ENCODE measurements around the gene SSU72.

The SSU72 gene

GRCh38 chr1:1617516-1617915, 42.9 kb upstream of the SSU72 start:
- no peak overlapping the region for H2BK120ac ChIP-seq (ENCODE audit: low read depth, low read length)
- no peak overlapping the region for H3K18ac ChIP-seq (ENCODE audit: low read length)

GRCh38 chr1:1616838-1617237, 42.2 kb upstream of the SSU72 start:
- no peak overlapping the region for H3K27ac ChIP-seq (ENCODE audit: low read depth, low read length)
- H2BK5ac ChIP-seq (ENCODE audit: low read length), result no peak overlapping the region

More at GRCh38 chr1:1617516-1617915, 42.9 kb upstream of the SSU72 start:
- H3K4me2 ChIP-seq (ENCODE audit: low read length), result no peak overlapping the region
- H3K23ac ChIP-seq (ENCODE audit: low read length), result no peak overlapping the region
- H3K4me1 ChIP-seq (ENCODE audit: control insufficient read depth, low read depth, low read length), result peaks cover 7% of the 10 kb centered on the region
- WGBS (ENCODE audit: extremely low coverage, insufficient coverage, low lambda C conversion rate), result no CpG with 5 or more reads among the region's 11 CpGs
- no peak overlapping the region for H3K27ac ChIP-seq (ENCODE audit: low read depth, low read length)
- H2BK5ac ChIP-seq (ENCODE audit: low read length), result no peak overlapping the region
- DNase-seq, result no peak
- no peak overlapping the region for H4K8ac ChIP-seq (ENCODE audit: low read depth, low read length)
- peaks cover 4% of the 10 kb centered on the region for H3K79me2 ChIP-seq (ENCODE audit: control insufficient read depth, insufficient read depth, low read length)
- H3K27me3 ChIP-seq (ENCODE audit: insufficient read depth, low read length, poor library complexity), result no peaks in the 10 kb centered on the region
- no peak overlapping the region for H3K9ac ChIP-seq (ENCODE audit: low read length)
- peaks cover 8% of the 10 kb centered on the region for H3K79me1 ChIP-seq (ENCODE audit: low read length)
- no peaks in the 10 kb centered on the region for H3K36me3 ChIP-seq (ENCODE audit: control insufficient read depth, insufficient read depth, low read length)
- H2AK5ac ChIP-seq (ENCODE audit: low read length), result no peak overlapping the region
- H2BK15ac ChIP-seq (replicated peaks; ENCODE audit: low read depth), result no peak overlapping the region
- no peak overlapping the region for H3K4ac ChIP-seq (ENCODE audit: low read depth, low read length)
- H3K56ac ChIP-seq (ENCODE audit: low read length), result no peak overlapping the region
- H3K4me3 ChIP-seq (ENCODE audit: low read length), result no peak overlapping the region
- no peak overlapping the region for H4K5ac ChIP-seq (ENCODE audit: low read length)

GRCh38 chr1:1616045-1616790, 41.6 kb upstream of the SSU72 start:
- Histone ChIP-seq H3K79me2 (ENCODE audit: control insufficient read depth, insufficient read depth, low read length) (peaks cover 4% of the 10 kb centered on the region), H3K79me1 (ENCODE audit: low read length) (peaks cover 8% of the 10 kb centered on the region), H3K4me1 (ENCODE audit: control insufficient read depth, low read depth, low read length) (peaks cover 7% of the 10 kb centered on the region), H3K18ac (ENCODE audit: low read length) (no peak overlapping the region), H3K36me3 (ENCODE audit: control insufficient read depth, insufficient read depth, low read length) (no peaks in the 10 kb centered on the region), H4K8ac (ENCODE audit: low read depth, low read length) (no peak overlapping the region), H3K56ac (ENCODE audit: low read length) (peak overlapping the region; percentile 97), H2BK15ac (replicated peaks; ENCODE audit: low read depth) (no peak overlapping the region), H3K23ac (ENCODE audit: low read length) (no peak overlapping the region), H3K27me3 (ENCODE audit: insufficient read depth, low read length, poor library complexity) (no peaks in the 10 kb centered on the region), H2BK120ac (ENCODE audit: low read depth, low read length) (no peak overlapping the region), H3K9ac (ENCODE audit: low read length) (peak overlapping the region; percentile 100), H3K4ac (ENCODE audit: low read depth, low read length) (no peak overlapping the region), H2BK5ac (ENCODE audit: low read length) (no peak overlapping the region), H4K5ac (ENCODE audit: low read length) (no peak overlapping the region), H2AK5ac (ENCODE audit: low read length) (no peak overlapping the region), H3K4me2 (ENCODE audit: low read length) (peak overlapping the region; percentile 79), H3K4me3 (ENCODE audit: low read length) (peak overlapping the region; percentile 81), H3K27ac (ENCODE audit: low read depth, low read length) (peak overlapping the region; percentile 52)
- WGBS (ENCODE audit: extremely low coverage, insufficient coverage, low lambda C conversion rate), result no CpG with 5 or more reads among the region's 80 CpGs
- no peak for DNase-seq

More at GRCh38 chr1:1616838-1617237, 42.2 kb upstream of the SSU72 start:
- H3K18ac ChIP-seq (ENCODE audit: low read length), result no peak overlapping the region
- no peaks in the 10 kb centered on the region for H3K36me3 ChIP-seq (ENCODE audit: control insufficient read depth, insufficient read depth, low read length)
- H4K5ac ChIP-seq (ENCODE audit: low read length), result no peak overlapping the region
- H3K4me3 ChIP-seq (ENCODE audit: low read length), result no peak overlapping the region
- peaks cover 4% of the 10 kb centered on the region for H3K79me2 ChIP-seq (ENCODE audit: control insufficient read depth, insufficient read depth, low read length)
- peaks cover 8% of the 10 kb centered on the region for H3K79me1 ChIP-seq (ENCODE audit: low read length)
- peak overlapping the region; percentile 100 for H3K9ac ChIP-seq (ENCODE audit: low read length)
- H2BK15ac ChIP-seq (replicated peaks; ENCODE audit: low read depth), result no peak overlapping the region
- peak overlapping the region; percentile 64 for H3K56ac ChIP-seq (ENCODE audit: low read length)
- H3K4me2 ChIP-seq (ENCODE audit: low read length), result no peak overlapping the region
- H2AK5ac ChIP-seq (ENCODE audit: low read length), result no peak overlapping the region
- no peaks in the 10 kb centered on the region for H3K27me3 ChIP-seq (ENCODE audit: insufficient read depth, low read length, poor library complexity)
- no peak overlapping the region for H3K23ac ChIP-seq (ENCODE audit: low read length)
- no peak overlapping the region for H2BK120ac ChIP-seq (ENCODE audit: low read depth, low read length)
- DNase-seq, result no peak
- no peak overlapping the region for H3K4ac ChIP-seq (ENCODE audit: low read depth, low read length)
- WGBS (ENCODE audit: extremely low coverage, insufficient coverage, low lambda C conversion rate), result no CpG with 5 or more reads among the region's 19 CpGs
- H4K8ac ChIP-seq (ENCODE audit: low read depth, low read length), result no peak overlapping the region
- H3K4me1 ChIP-seq (ENCODE audit: control insufficient read depth, low read depth, low read length), result peaks cover 7% of the 10 kb centered on the region

- WGBS (ENCODE audit: extremely low coverage, insufficient coverage, low lambda C conversion rate), result no CpG with 5 or more reads among the region's 107 CpGs
- peak; percentile 98 for DNase-seq
- Histone ChIP-seq H3K9ac (ENCODE audit: low read length) (peak within 1 kb of the TSS; percentile 100), H2AK5ac (ENCODE audit: low read length) (no peak within 1 kb of the TSS), H3K27ac (ENCODE audit: low read depth, low read length) (peak within 1 kb of the TSS; percentile 100), H3K18ac (ENCODE audit: low read length) (peak within 1 kb of the TSS; percentile 94), H3K56ac (ENCODE audit: low read length) (peak within 1 kb of the TSS; percentile 100), H3K27me3 (ENCODE audit: insufficient read depth, low read length, poor library complexity) (no peaks in the 10 kb centered on the region), H2BK120ac (ENCODE audit: low read depth, low read length) (no peak within 1 kb of the TSS), H3K4ac (ENCODE audit: low read depth, low read length) (peak within 1 kb of the TSS; percentile 84), H3K23ac (ENCODE audit: low read length) (peak within 1 kb of the TSS; percentile 99), H3K79me2 (ENCODE audit: control insufficient read depth, insufficient read depth, low read length) (peaks cover 4% of the 10 kb centered on the region), H4K5ac (ENCODE audit: low read length) (no peak within 1 kb of the TSS), H2BK15ac (replicated peaks; ENCODE audit: low read depth) (no peak within 1 kb of the TSS), H2BK5ac (ENCODE audit: low read length) (peak within 1 kb of the TSS; percentile 98), H3K79me1 (ENCODE audit: low read length) (peaks cover 8% of the 10 kb centered on the region), H3K4me3 (ENCODE audit: low read length) (peak within 1 kb of the TSS; percentile 93), H3K4me2 (ENCODE audit: low read length) (peak within 1 kb of the TSS; percentile 97), H3K36me3 (ENCODE audit: control insufficient read depth, insufficient read depth, low read length) (no peaks in the 10 kb centered on the region), H4K8ac (ENCODE audit: low read depth, low read length) (peak within 1 kb of the TSS; percentile 93), H3K4me1 (ENCODE audit: control insufficient read depth, low read depth, low read length) (peaks cover 7% of the 10 kb centered on the region)
Measured at GRCh38 chr1:1615256-1616044, 40.8 kb upstream of the SSU72 start, which contains the start of gene MIB2. Gene MIB2 (plus strand): TSS chr1:1615500. CDS start chr1:1623453, 7,953 bp downstream.

GRCh38 chr1:1614954-1615255, 40.2 kb upstream of the SSU72 start:
- no CpG with 5 or more reads among the region's 23 CpGs for WGBS (ENCODE audit: extremely low coverage, insufficient coverage, low lambda C conversion rate)
- Histone ChIP-seq H4K5ac (ENCODE audit: low read length) (no peak overlapping the region), H3K23ac (ENCODE audit: low read length) (no peak overlapping the region), H3K27me3 (ENCODE audit: insufficient read depth, low read length, poor library complexity) (no peaks in the 10 kb centered on the region), H2BK5ac (ENCODE audit: low read length) (no peak overlapping the region), H3K27ac (ENCODE audit: low read depth, low read length) (no peak overlapping the region), H3K4ac (ENCODE audit: low read depth, low read length) (no peak overlapping the region), H3K18ac (ENCODE audit: low read length) (no peak overlapping the region), H3K56ac (ENCODE audit: low read length) (peak overlapping the region; percentile 82), H3K4me2 (ENCODE audit: low read length) (peak overlapping the region; percentile 82), H2BK120ac (ENCODE audit: low read depth, low read length) (no peak overlapping the region), H3K4me1 (ENCODE audit: control insufficient read depth, low read depth, low read length) (peaks cover 7% of the 10 kb centered on the region), H3K36me3 (ENCODE audit: control insufficient read depth, insufficient read depth, low read length) (no peaks in the 10 kb centered on the region), H3K79me2 (ENCODE audit: control insufficient read depth, insufficient read depth, low read length) (peaks cover 4% of the 10 kb centered on the region), H2AK5ac (ENCODE audit: low read length) (no peak overlapping the region), H3K79me1 (ENCODE audit: low read length) (peaks cover 8% of the 10 kb centered on the region), H3K4me3 (ENCODE audit: low read length) (peak overlapping the region; percentile 53), H4K8ac (ENCODE audit: low read depth, low read length) (no peak overlapping the region), H3K9ac (ENCODE audit: low read length) (peak overlapping the region; percentile 59), H2BK15ac (replicated peaks; ENCODE audit: low read depth) (no peak overlapping the region)
- DNase-seq, result no peak
